ENCODE data around the gene INO80B.

INO80B gene

GRCh38 chr2:74500578-74500946, 45.7 kb downstream of the INO80B start:
- no peak for DNase-seq

DNA sequence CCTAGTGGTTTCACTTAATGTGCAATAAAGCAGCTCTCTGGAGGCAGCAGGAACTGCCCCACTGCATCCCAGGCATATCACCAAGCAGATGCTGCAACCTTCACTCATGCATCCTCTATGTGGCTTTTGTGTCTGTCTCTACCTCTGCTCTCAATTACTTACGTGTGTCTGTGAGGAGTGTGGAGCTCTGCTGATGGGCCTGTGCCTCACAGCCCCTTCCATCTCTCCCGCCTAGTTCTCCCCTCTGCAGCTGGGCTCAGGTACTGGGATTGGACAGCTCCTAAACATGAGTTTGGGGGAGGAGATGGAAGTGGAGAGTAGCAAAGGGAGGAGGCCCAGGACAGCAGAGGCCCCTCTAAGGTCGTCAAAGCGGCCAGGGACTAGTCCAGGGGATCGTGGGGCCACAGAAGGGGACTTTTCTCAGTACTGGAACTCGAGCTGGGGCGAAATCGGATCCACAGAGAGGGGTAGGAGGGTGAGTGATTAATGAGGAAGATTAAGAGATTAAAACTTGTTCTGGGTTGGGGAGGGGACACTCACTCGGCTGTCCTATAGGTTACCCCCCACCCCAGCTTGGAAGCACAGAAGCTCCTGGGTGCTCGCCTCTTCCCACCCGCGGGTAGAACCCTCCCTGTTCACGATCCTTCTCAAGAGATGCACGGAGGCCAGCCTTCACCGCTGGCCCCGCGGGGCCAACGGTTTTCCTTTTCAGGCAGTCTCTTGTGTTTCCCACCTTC, 46.6 kb downstream of the INO80B start:
- DNase-seq: no peak

- no peak for DNase-seq
Observed at GRCh38 chr2:74502147-74502719, 47.3 kb downstream of the INO80B start.

- peak in 1 of 56 donors; percentile 7 for DNase-seq
Observed at GRCh38 chr2:74502720-74503505, 48.0 kb downstream of the INO80B start.

DNA sequence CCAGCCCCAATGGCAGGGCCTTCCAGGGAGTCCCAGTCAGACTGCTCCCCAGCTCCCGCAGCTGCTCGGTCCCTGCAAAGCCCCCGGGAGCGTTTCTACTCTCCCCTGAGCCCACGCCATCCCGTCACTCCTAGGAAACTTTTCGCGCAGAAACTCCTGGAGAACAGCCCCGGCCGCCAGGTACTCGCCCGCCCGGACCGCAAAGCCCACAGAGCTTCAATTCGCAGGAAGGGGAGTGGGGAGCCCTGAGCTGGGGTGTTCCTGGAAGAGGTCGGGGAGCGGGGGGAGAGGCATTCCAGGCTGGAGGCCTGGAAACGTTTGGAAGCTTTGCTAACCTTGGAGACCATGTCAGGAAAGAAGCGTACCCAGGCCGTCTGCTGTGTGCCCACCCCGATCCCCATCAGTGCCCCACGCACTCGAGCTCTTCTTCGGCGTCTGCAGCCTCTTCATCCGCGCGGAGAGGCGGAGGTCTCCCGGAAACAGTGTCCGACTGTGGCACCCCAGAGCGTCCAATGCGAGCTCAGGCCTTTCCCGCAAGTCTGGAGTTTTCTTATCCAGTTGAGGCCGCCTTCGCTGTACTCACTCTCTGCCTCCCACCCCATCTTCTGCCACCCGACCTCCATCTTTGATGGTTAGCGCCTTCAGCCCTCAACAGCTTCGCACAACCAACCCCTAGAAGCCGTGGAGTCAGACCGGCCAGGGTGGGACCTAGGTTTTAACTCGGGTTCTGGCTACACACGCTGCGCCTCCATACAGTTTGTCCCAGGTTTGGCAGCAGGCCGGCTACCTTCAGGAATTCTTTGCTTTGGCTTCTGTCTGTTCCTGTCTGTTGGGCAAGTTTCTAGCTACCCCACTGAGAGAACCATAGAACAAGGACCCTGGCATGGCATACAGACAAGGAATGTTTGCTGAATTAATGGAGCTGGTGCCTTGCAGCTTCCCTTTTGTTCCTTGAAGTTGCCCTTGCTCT, 48.9 kb downstream of the INO80B start:
- no peak for DNase-seq

DNA sequence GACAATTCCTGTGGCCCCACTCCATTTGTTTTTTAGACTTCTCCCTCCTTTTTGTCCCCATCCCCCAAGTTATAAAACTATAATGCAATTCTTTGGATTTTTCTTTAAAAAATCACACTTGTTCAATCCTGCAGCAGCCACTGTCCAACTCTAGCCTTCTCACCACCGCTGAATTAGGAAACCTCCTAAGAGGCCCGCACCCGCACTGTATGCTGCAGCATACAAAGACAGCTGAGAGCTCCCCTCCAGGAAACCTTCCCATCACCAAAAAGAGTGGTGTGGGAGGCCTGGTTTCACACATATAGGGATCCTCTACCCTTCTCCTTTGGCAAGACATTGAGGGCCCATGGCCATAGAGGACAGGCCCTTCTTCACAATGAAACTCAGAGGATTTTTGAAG, 49.7 kb downstream of the INO80B start:
- DNase-seq: no peak

DNA sequence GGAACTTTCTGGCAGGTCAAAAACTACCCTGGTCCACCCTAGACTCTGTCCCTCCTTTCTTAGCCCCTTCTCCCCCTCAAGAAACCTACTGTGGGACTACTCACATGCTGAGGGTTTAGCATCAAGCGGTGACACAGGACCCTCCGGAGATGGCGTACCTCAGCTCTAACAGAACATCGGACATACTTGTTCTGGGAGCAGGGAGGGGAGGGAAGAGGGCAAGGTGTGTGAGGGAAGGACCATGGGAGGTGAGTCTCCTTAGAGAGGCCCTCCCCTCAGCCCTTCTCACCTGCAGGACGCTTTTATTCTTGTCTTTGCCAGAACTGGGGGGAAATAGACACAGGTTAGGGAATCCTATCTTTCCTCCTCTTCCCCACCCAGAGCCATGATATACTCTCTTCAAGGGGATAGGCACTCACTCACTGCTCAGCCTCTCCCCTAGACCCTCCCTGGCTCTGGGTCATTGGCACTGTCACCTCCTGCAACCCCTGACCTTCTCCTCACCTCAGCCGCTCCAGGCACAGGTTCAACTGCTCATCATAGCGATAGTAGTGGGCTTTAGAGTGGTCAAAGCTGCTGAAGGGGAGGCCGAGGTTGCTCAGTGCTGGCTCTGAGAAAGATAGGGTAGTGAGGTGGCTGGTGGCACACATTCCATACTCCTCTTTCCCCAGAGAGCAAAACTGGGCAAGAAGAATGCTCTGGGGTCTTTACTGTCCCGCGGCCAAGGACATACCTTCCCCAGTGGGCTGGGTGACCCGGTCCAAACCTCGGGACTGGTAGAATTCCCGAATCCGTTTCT, 50.8 kb downstream of the INO80B start:
- DNase-seq: no peak

GRCh38 chr2:74507145-74507925, 52.4 kb downstream of the INO80B start, which contains the start of gene PCGF1:
TSS of gene PCGF1 (minus strand) at chr2:74507695. CDS start at chr2:74507668, 27 bp downstream.
- DNase-seq: peak; percentile 61 to 99 (median 94)

All from amygdala (tissue), 56 donors.